ENCODE results near the gene RPS6KA2. TPM values are rescaled to one million over a fixed set of nuclear protein-coding genes. Genes with fewer than 3 reads are reported as not detected.

Gene RPS6KA2
- total RNA-seq, 1 experiment from 2014 or later, result 12.3 TPM

GRCh38 chr6:166673309-166673708 is 46.3 kb upstream of the RPS6KA2 start:
- H3K9ac ChIP-seq (ENCODE audit: extremely low read depth, insufficient read length, low read length), result no peak overlapping the region
- DNase-seq, result no peak
- no peaks in the 10 kb centered on the region; the same call in 1 of the 2 replicates for H3K4me1 ChIP-seq (ENCODE audit: insufficient read depth, low read length)
- H3K56ac ChIP-seq (ENCODE audit: insufficient read length, low read depth, low read length), result no peak overlapping the region
- H2BK20ac ChIP-seq (ENCODE audit: low read depth, low read length, poor library complexity, severe bottlenecking), result no peak overlapping the region
- Mint-ChIP-seq H3K27ac (peak overlapping the region in 1 of 3 experiments; percentile 27; a peak in 1 of 7 replicates), H3K27me3 (ENCODE audit: low read depth) (peaks cover 2% of the 10 kb centered on the region), H3K4me1 (peaks cover 15 to 18% of the 10 kb centered on the region in 2 experiments), H3K36me3 (ENCODE audit: insufficient read depth in 1 of 3, low read depth in 3 of 3) (peaks cover 0 to 2% (median 0%) of the 10 kb centered on the region in 3 experiments; a peak in 1 of 7 replicates), H3K4me3 (no peak overlapping the region), H3K9me3 (peaks cover 0 to 5% of the 10 kb centered on the region in 2 experiments; a peak in 4 of 5 replicates)
- H3K27ac ChIP-seq (ENCODE audit: insufficient read length, low read depth, low read length), result no peak overlapping the region
- no peaks in the 10 kb centered on the region for H3K23me2 ChIP-seq (ENCODE audit: insufficient read length, low read depth, low read length, poor library complexity, severe bottlenecking)
- no peaks in the 10 kb centered on the region for H3K79me1 ChIP-seq (ENCODE audit: insufficient read depth, low read depth, low read length, poor library complexity, severe bottlenecking)
- H2BK12ac ChIP-seq (ENCODE audit: insufficient read length, low read depth, low read length), result no peak overlapping the region
- no peak for TF ChIP-seq CTCF (conservative IDR thresholded peaks at IDR 0.05)
- no peak overlapping the region for H3T11ph ChIP-seq (ENCODE audit: low read length)
- no peaks in the 10 kb centered on the region for H3K9me3 ChIP-seq (ENCODE audit: control insufficient read depth, low read depth, low read length)
- no peak overlapping the region for H2BK15ac ChIP-seq (ENCODE audit: low read depth, low read length)
- no peak overlapping the region for H3K23ac ChIP-seq (ENCODE audit: insufficient read length, low read depth, low read length)
- H4K20me1 ChIP-seq (ENCODE audit: control insufficient read depth, insufficient read depth, insufficient read length), result no peaks in the 10 kb centered on the region
- no peak overlapping the region for H2AK5ac ChIP-seq (ENCODE audit: insufficient read length, low read length)
- H2BK120ac ChIP-seq (ENCODE audit: low read depth, low read length, poor library complexity, severe bottlenecking), result no peak overlapping the region
- H2BK5ac ChIP-seq (ENCODE audit: insufficient read length, low read length), result no peak overlapping the region
- H3K4ac ChIP-seq (ENCODE audit: low read depth, low read length), result no peak overlapping the region
- H2AFZ ChIP-seq (ENCODE audit: low read length), result no peak overlapping the region
- H4K5ac ChIP-seq (ENCODE audit: insufficient read length, low read depth, low read length), result no peak overlapping the region
- H3K4me2 ChIP-seq (ENCODE audit: insufficient read depth, insufficient read length, low read length), result no peak overlapping the region
- no peak overlapping the region for H3K18ac ChIP-seq (ENCODE audit: insufficient read length, low read depth, low read length)
- H4K8ac ChIP-seq (replicated peaks; ENCODE audit: insufficient read length, low read depth, low read length), result no peak overlapping the region
- no peak overlapping the region for H3K14ac ChIP-seq (ENCODE audit: insufficient read depth, low read length)
- no peaks in the 10 kb centered on the region for H3K27me3 ChIP-seq (ENCODE audit: insufficient read depth, low read length)
- H3K79me2 ChIP-seq (ENCODE audit: insufficient read depth, low read length), result no peaks in the 10 kb centered on the region
- no CpG with 5 or more reads among the region's 6 CpGs for WGBS (ENCODE audit: extremely low coverage, insufficient read length, low lambda C conversion rate)
- no peak overlapping the region for H4K91ac ChIP-seq (ENCODE audit: insufficient read length, low read depth, low read length)
